Measurements from ENCODE around the gene CACNA1F.

Gene CACNA1F

DNA sequence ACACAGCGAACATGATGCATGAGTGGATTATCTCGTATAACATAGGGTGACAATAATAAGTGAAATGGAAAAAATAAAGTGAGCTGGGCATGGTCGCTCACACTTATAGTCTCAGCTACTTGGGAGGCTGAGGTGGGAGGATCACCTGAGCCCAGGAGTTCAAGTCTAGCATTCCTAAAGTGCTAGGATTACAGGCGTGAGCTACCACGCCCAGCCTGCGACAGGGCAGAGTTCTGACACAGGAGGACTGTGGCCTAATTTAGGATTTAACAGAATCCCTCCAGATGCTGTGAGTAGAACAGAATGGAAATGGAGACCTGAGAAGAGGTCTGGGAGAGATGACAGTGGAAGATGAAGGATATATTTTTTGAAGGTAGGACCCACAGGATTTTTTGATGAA, 43.5 kb downstream of the CACNA1F start:
- ATAC-seq, result no peak
- TF ChIP-seq ZNF8 (CRISPR knock-in tag; IDR thresholded peaks at IDR 0.05) (no peak), CSRNP3 (CRISPR knock-in tag; IDR thresholded peaks at IDR 0.05) (no peak), BACH2 (CRISPR knock-in tag; IDR thresholded peaks at IDR 0.05; ENCODE audit: borderline replicate concordance) (no peak), OSR1 (CRISPR knock-in tag; IDR thresholded peaks at IDR 0.05) (no peak), ISL1 (CRISPR knock-in tag; IDR thresholded peaks at IDR 0.05) (no peak), ZC3H10 (CRISPR knock-in tag; IDR thresholded peaks at IDR 0.05) (no peak), ZNF70 (CRISPR knock-in tag; IDR thresholded peaks at IDR 0.05) (no peak), TCF4 (CRISPR knock-in tag; IDR thresholded peaks at IDR 0.05; ENCODE audit: borderline replicate concordance) (no peak), PPARA (CRISPR knock-in tag; IDR thresholded peaks at IDR 0.05; ENCODE audit: borderline replicate concordance) (no peak), CREB5 (CRISPR knock-in tag; IDR thresholded peaks at IDR 0.05; ENCODE audit: low read depth) (no peak), POU6F1 (CRISPR knock-in tag; IDR thresholded peaks at IDR 0.05; ENCODE audit: borderline replicate concordance, low read depth) (no peak), TOX (CRISPR knock-in tag; IDR thresholded peaks at IDR 0.05; ENCODE audit: borderline replicate concordance) (no peak), ZNF565 (CRISPR knock-in tag; conservative IDR thresholded peaks at IDR 0.05; ENCODE audit: low read depth) (no peak), ESRRG (CRISPR knock-in tag; IDR thresholded peaks at IDR 0.05) (no peak), ZFP30 (CRISPR knock-in tag; IDR thresholded peaks at IDR 0.05) (no peak), ARNTL (CRISPR knock-in tag; IDR thresholded peaks at IDR 0.05; ENCODE audit: borderline replicate concordance, low read depth) (no peak)
- TF ChIP-seq, protein P1, sequence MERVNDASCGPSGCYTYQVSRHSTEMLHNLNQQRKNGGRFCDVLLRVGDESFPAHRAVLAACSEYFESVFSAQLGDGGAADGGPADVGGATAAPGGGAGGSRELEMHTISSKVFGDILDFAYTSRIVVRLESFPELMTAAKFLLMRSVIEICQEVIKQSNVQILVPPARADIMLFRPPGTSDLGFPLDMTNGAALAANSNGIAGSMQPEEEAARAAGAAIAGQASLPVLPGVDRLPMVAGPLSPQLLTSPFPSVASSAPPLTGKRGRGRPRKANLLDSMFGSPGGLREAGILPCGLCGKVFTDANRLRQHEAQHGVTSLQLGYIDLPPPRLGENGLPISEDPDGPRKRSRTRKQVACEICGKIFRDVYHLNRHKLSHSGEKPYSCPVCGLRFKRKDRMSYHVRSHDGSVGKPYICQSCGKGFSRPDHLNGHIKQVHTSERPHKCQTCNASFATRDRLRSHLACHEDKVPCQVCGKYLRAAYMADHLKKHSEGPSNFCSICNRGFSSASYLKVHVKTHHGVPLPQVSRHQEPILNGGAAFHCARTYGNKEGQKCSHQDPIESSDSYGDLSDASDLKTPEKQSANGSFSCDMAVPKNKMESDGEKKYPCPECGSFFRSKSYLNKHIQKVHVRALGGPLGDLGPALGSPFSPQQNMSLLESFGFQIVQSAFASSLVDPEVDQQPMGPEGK (CRISPR knock-in tag; IDR thresholded peaks at IDR 0.05; ENCODE audit: borderline replicate concordance), result no peak

DNA sequence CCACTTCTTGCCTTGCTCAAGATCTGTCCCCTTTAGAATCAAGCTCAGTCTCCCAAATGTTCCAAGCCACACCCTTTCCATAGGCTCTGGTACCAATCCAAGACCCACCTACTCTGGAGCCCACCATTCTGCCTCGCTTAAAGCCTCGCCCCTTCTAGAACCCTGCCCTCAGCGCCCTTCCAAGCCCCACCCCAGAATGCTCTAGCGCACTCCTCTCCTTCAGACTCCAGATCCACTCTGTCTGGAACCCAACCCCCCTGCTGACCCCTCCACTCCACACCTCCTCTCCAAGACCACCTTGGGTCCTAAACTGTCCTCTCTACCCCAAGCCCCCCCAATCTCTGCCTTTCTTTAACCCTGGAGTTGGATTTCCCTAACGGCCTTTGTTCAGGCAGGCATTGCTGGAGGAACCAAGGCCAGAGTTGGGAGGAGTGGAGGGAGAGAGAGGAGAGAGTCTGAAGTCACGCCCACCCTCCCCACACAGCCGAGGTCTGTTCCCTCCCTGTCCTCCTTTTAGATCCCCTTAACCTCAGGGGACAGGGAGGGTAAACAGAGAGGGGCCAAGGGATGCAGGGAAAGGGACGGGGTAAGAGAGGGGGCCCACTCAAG, 44.6 kb downstream of the CACNA1F start:
- no peak for ATAC-seq
- TF ChIP-seq SNAI2 (CRISPR knock-in tag; IDR thresholded peaks at IDR 0.05), result no peak

DNA sequence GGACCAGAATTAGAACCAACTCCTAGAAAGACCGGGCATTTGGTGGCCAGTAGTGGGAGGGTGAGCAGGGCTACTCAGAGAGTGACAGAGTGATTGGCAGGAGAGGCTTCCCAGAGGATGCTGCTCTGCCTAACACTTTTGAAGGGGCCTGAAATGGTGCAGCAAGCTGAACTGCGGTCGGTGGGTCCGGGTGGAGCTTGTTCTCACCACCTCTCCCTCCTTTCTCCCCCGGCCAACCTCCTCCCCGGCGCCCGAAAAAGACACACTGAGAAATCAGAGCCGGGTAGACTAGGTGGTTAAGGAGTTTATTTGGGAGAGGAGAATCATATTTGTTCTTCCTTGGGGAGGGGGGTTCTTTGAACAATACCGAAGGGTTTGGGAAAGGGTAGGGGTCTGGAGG, 45.6 kb downstream of the CACNA1F start:
- no peak for ATAC-seq
- TF ChIP-seq CREB5 (CRISPR knock-in tag; IDR thresholded peaks at IDR 0.05; ENCODE audit: low read depth), result no peak
- TF ChIP-seq ZC3H10 (CRISPR knock-in tag; IDR thresholded peaks at IDR 0.05), result no peak
- TF ChIP-seq ARNTL (CRISPR knock-in tag; IDR thresholded peaks at IDR 0.05; ENCODE audit: borderline replicate concordance, low read depth), result no peak
- TF ChIP-seq OSR1 (CRISPR knock-in tag; IDR thresholded peaks at IDR 0.05), result no peak
- no peak for TF ChIP-seq BACH2 (CRISPR knock-in tag; IDR thresholded peaks at IDR 0.05; ENCODE audit: borderline replicate concordance)
- TF ChIP-seq TOX (CRISPR knock-in tag; IDR thresholded peaks at IDR 0.05; ENCODE audit: borderline replicate concordance), result no peak
- TF ChIP-seq ZNF8 (CRISPR knock-in tag; IDR thresholded peaks at IDR 0.05), result no peak
- TF ChIP-seq POU6F1 (CRISPR knock-in tag; IDR thresholded peaks at IDR 0.05; ENCODE audit: borderline replicate concordance, low read depth), result no peak
- no peak for TF ChIP-seq RARB (CRISPR knock-in tag; IDR thresholded peaks at IDR 0.05)

All from SK-N-SH treated with all-trans-retinoic acid at 6 μM for 48 hours (cell line).